A549 (cell line): ENCODE data around the gene DDIT4. TPM values are rescaled to one million over a fixed set of nuclear protein-coding genes. Genes with fewer than 3 reads are reported as not detected.
A peak's percentile ranks its signal among the peaks of the same experiment; 100 is the strongest.
"Not testable (repeated sequence)": the region's sequence is repeated elsewhere in the genome, so short reads cannot be mapped to it uniquely, and the experiment has no call there.

Experiments used
- ATAC-seq, 2 experiments: fragments of 200-7000 bp in 1 of 2; fragments of >200 bp in 1 of 2; cut with Nextera tagmentation in 1 of 2; cut with Tn5 transposase in 1 of 2; 3 replicates each; pipeline versions ENCODE4 v1.8.0 to v1.9.1; 2018 to 2020; ENCODE audit warnings: mild to moderate bottlenecking in 1 of 2, moderate library complexity in 1 of 2
- CTCF ChIA-PET: fragments of 300-600 bp; sonication (Branson Sonifier 250); formaldehyde crosslinking; extraction: SDS; loops from one replicate; lab custom pipeline; 2021; ENCODE audit warnings: antibody characterized with exemption, inconsistent platforms; lab: Yijun Ruan, JAX
- POLR2A ChIA-PET: fragments of 350-600 bp; formaldehyde crosslinking; extraction: SDS; loops from one replicate; lab custom pipeline; 2021; ENCODE audit warnings: antibody characterized with exemption, inconsistent platforms; lab: Yijun Ruan, JAX
- DNase-seq, 2 experiments: peaks; one replicate each; pipeline versions ENCODE4 v3.0.0 to v3.0.0-alpha.2; 2011 to 2016; ENCODE audit warnings: low read depth in 1 of 2, low spot score in 1 of 2
- FAIRE-seq: peaks from 2 replicates; lab custom pipeline; 2011; peaks lifted over from hg19 to GRCh38; lab: Jason Lieb, UNC
- H3K27ac ChIP-seq, 2 experiments: fragments of >200 bp; sonication (Bioruptor Twin); formaldehyde crosslinking; 3 replicates each; pipeline ENCODE4 v1.5.1; 2016 to 2017
- H3K4me1 ChIP-seq: fragments of >200 bp; sonication (Bioruptor Twin); formaldehyde crosslinking; 3 replicates; pipeline ENCODE4 v1.6.1; 2016
- H3K4me2 ChIP-seq: fragments of >200 bp; sonication (Bioruptor Twin); formaldehyde crosslinking; 3 replicates; pipeline ENCODE4 v1.6.1; 2016
- H3K4me3 ChIP-seq: fragments of >200 bp; sonication (Bioruptor Twin); formaldehyde crosslinking; 3 replicates; pipeline ENCODE4 v1.5.1; 2016
- H3K9me3 ChIP-seq: fragments of >200 bp; sonication (Bioruptor Twin); formaldehyde crosslinking; 3 replicates; pipeline ENCODE4 v1.6.1; 2016
- ATOH8 ChIP-seq: fragments of 250-450 bp; sonication (Bioruptor Pico); IDR thresholded peaks from 2 replicates; pipeline ENCODE4 v1.5.0; 2020; ENCODE audit warnings: low read depth, mild to moderate bottlenecking, moderate library complexity
- CBX2 ChIP-seq: fragments of 200-600 bp; sonication (generic); IDR thresholded peaks from 2 replicates; pipeline ENCODE4 v1.6.1; 2016; ENCODE audit warnings: low read depth, mild to moderate bottlenecking, borderline replicate concordance
- CEBPB ChIP-seq, 2 experiments: fragments of >200 bp in 1 of 2; sonication (Bioruptor Twin) in 1 of 2; formaldehyde crosslinking in 1 of 2; IDR thresholded peaks; 2 replicates each; pipeline ENCODE4 v1.6.1; 2012 to 2016
- CHD2 ChIP-seq: fragments of 150-350 bp; IDR thresholded peaks from 2 replicates; pipeline ENCODE4 v1.6.1; 2014; ENCODE audit warnings: low read length; ENCODE audit not compliant: partially characterized antibody
- EP300 ChIP-seq, 2 experiments: fragments of >200 bp; sonication (Bioruptor Twin); formaldehyde crosslinking; IDR thresholded peaks; 2 replicates in 1 of 2; 3 replicates in 1 of 2; pipeline ENCODE4 v1.6.1; 2016 to 2017
- ESRRA ChIP-seq: fragments of 150-350 bp; IDR thresholded peaks from 2 replicates; pipeline ENCODE4 v1.6.1; 2014; ENCODE audit warnings: mild to moderate bottlenecking, low read length, borderline replicate concordance
- FOSL2 ChIP-seq, 2 experiments: fragments of 450-650 bp in 1 of 2; fragments of >200 bp in 1 of 2; sonication (Bioruptor Twin) in 1 of 2; formaldehyde crosslinking; IDR thresholded peaks; 2 replicates each; pipeline versions ENCODE4 v1.5.0 to v1.6.1; 2016 to 2020; ENCODE audit warnings: mild to moderate bottlenecking in 1 of 2, moderate library complexity in 1 of 2
- FOXS1 ChIP-seq: fragments of 250-450 bp; sonication (Bioruptor Pico); IDR thresholded peaks from 2 replicates; pipeline ENCODE4 v1.5.0; 2020; ENCODE audit warnings: mild to moderate bottlenecking, moderate library complexity
- HDAC2 ChIP-seq: fragments of 200-600 bp; sonication (generic); IDR thresholded peaks from 2 replicates; pipeline ENCODE4 v1.6.1; 2016
- HES2 ChIP-seq: fragments of >200 bp; sonication (Bioruptor Twin); formaldehyde crosslinking; IDR thresholded peaks from 2 replicates; pipeline ENCODE4 v1.6.1; 2016
- HEYL ChIP-seq: fragments of 250-450 bp; sonication (Bioruptor Pico); IDR thresholded peaks from 2 replicates; pipeline ENCODE4 v1.8.0; 2021; ENCODE audit warnings: mild to moderate bottlenecking, moderate library complexity
- MAFK ChIP-seq: fragments of 450-650 bp; IDR thresholded peaks from 2 replicates; pipeline ENCODE4 v1.6.1; 2014; ENCODE audit not compliant: partially characterized antibody
- MAZ ChIP-seq: fragments of 150-350 bp; IDR thresholded peaks from 2 replicates; pipeline ENCODE4 v1.6.1; 2014; ENCODE audit warnings: antibody characterized with exemption, low read depth, low read length, borderline replicate concordance
- MYC ChIP-seq: IDR thresholded peaks from 2 replicates; pipeline ENCODE4 v1.6.1; 2012; ENCODE audit warnings: mild to moderate bottlenecking, inconsistent platforms, low read length, improper control_type of control experiment, borderline replicate concordance
- NFE2L2 ChIP-seq: fragments of 150-350 bp; conservative IDR thresholded peaks from 2 replicates; pipeline ENCODE4 v1.6.1; 2014; ENCODE audit warnings: low read length
- NR3C1 ChIP-seq: fragments of >200 bp; sonication (Bioruptor Twin); formaldehyde crosslinking; IDR thresholded peaks from 3 replicates; pipeline ENCODE4 v1.6.1; 2017
- POLR2A ChIP-seq: IDR thresholded peaks from 2 replicates; pipeline ENCODE4 v1.6.1; 2012; ENCODE audit warnings: mild to moderate bottlenecking, low read length
- POLR2AphosphoS2 ChIP-seq: conservative IDR thresholded peaks from 2 replicates; pipeline ENCODE4 v1.6.1; 2012; ENCODE audit warnings: low read length, improper control_type of control experiment, inconsistent platforms
- RCOR1 ChIP-seq: fragments of 150-350 bp; IDR thresholded peaks from 2 replicates; pipeline ENCODE4 v1.6.1; 2014; ENCODE audit warnings: antibody characterized with exemption, low read length, low read depth
- SMC3 ChIP-seq: fragments of >200 bp; sonication (Bioruptor Twin); formaldehyde crosslinking; IDR thresholded peaks from 3 replicates; pipeline ENCODE4 v1.6.1; 2018; ENCODE audit warnings: inconsistent platforms
- ZSCAN20 ChIP-seq: fragments of 250-450 bp; sonication (Bioruptor Pico); IDR thresholded peaks from 2 replicates; pipeline ENCODE4 v1.8.0; 2022; ENCODE audit warnings: mild to moderate bottlenecking, moderate library complexity
- WGBS: methylation state at CpG from one replicate; pipeline ENCODE4 v1.1.6; 2017; ENCODE audit errors: missing lambda C conversion rate; 5-methylcytosine and 5-hydroxymethylcytosine counted together
- polyA plus RNA-seq, 4 experiments: library from polyadenylated mRNA; depleted of rRNA in 3 of 4; stranded (reverse); fragments of >200 nt; fragmentation: RNase III in 1 of 4; extraction: RNeasy Plus Mini Kit Qiagen cat#74134 plus additional on column Dnase treatment in 1 of 4; gene quantifications; 2 replicates in 3 of 4; 3 replicates in 1 of 4; pipeline ENCODE4 v1.2.3, GENCODE V29; 2011 to 2017
- TF ChIP-seq, protein P1 (sequence below): fragments of 150-350 bp; IDR thresholded peaks from 2 replicates; pipeline ENCODE4 v1.6.1; 2014; ENCODE audit warnings: low read depth, mild to moderate bottlenecking, low read length
- TF ChIP-seq, protein P2 (sequence below): fragments of 200-600 bp; sonication (generic); IDR thresholded peaks from 2 replicates; pipeline ENCODE4 v1.6.1; 2016; ENCODE audit warnings: antibody characterized with exemption, mild to moderate bottlenecking, moderate library complexity

Gene DDIT4
- polyA plus RNA-seq, 2 of the 4 experiments (the other 2 are of a cell fraction), result 239 to 392 TPM

DNA sequence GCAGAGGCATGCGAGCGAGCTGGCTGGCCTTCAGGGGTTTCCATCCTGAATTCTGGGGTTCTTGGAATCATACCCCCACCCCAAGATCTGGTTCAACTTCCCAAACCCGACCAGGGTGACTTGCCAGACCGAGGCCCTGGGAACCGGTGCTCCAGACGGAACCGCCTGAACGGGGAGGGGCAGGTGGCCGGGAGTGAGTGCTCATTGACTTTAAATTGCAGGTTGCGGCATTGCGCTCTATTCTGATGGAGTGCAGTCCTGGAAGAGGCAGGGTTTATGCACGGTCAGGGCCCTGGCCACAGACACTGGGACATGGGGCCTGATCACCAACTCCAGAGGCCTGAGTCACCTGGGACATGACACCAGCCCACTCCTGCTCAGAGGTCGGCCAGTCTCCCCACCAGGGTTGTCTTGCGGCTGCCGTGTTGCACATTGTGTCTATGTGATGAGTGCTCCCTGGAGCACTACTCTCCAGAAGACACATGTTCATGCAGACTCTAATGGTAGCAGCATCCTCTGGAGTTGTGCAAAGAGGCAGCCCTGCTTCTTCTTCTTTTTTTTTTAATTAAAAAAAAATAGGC lies 5.8 kb upstream of the DDIT4 start:
- ChIA-PET CTCF (interaction anchor here (0.7 to 1.6 kb wide), 4 partner anchors 8 to 219 kb away, joined by 3 to 5 read pairs (median 4); no protein-coding TSS in a partner anchor), POLR2A (no interaction called here)
- TF ChIP-seq POLR2A, result no peak
- no peak for TF ChIP-seq NR3C1
- no peak for TF ChIP-seq ESRRA
- TF ChIP-seq FOXS1 (CRISPR knock-in tag), result no peak
- no peak for TF ChIP-seq RCOR1
- TF ChIP-seq NFE2L2, result no peak
- no peak for TF ChIP-seq CBX2
- TF ChIP-seq CEBPB (IDR thresholded peaks at IDR 0.05), result no peak
- TF ChIP-seq, protein P1, sequence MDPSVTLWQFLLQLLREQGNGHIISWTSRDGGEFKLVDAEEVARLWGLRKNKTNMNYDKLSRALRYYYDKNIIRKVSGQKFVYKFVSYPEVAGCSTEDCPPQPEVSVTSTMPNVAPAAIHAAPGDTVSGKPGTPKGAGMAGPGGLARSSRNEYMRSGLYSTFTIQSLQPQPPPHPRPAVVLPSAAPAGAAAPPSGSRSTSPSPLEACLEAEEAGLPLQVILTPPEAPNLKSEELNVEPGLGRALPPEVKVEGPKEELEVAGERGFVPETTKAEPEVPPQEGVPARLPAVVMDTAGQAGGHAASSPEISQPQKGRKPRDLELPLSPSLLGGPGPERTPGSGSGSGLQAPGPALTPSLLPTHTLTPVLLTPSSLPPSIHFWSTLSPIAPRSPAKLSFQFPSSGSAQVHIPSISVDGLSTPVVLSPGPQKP, result no peak
- ATAC-seq (no peak), DNase-seq (no peak), FAIRE-seq (no peak)
- Histone ChIP-seq H3K4me2 (no peak overlapping the region), H3K4me1 (peaks cover 58% of the 10 kb centered on the region), H3K27ac (peak overlapping the region; percentile 97 to 100; a peak in 5 of 6 replicates), H3K4me3 (no peak overlapping the region), H3K9me3 (no peaks in the 10 kb centered on the region)
- 95% methylated on average over 15 of the region's 15 CpGs for WGBS

GRCh38 chr10:72268475-72269200 lies 5.1 kb upstream of the DDIT4 start:
- FAIRE-seq, H3K9me3 ChIP-seq, CTCF ChIA-PET, DNase-seq, H3K4me3 ChIP-seq, ATAC-seq, H3K4me2 ChIP-seq: not testable (repeated sequence)
- POLR2A ChIA-PET, result interaction anchor here (0.7 kb wide), 2 partner anchors 435 to 1805 kb away, joined by 3 to 5 read pairs; no protein-coding TSS in a partner anchor
- Histone ChIP-seq H3K4me1 (peaks cover 51% of the 10 kb centered on the region), H3K27ac (peak overlapping the region; percentile 97 to 100; a peak in 5 of 6 replicates)
- 93% methylated on average over 5 of the region's 5 CpGs for WGBS

DNA sequence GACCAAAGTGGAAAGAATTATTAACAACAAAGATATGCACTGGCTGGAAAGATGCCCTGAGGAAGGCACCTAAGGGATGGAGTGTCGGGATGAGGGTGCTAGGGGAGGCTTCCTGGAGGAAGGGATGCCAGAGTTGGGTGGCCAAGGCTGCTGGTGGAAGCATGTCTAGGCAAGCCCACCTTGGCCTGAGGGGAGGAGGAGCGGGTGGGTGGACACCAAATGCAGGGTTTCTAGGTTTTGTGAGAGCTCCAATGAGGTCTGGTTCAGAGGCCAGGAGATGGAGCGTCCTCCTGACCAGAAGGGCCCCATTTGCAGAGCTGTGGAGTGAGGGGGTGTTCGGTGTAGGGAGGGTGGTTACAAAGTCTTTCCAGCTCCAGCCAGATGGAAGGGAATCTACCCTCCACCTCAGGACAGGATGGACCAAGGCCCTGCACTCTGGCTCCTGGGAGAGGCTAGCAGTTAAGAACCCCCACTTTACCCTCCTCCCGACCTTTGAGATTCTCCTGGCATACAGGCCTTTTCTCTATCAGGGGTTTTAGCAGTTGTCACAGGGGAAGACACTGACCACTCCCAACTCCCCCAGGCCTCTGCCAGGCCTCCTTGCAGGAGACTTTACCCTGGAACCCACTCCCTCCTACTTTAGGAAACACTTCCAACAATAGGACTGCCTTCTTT lies 3.0 kb upstream of the DDIT4 start:
- peak overlapping the region; percentile 75 for H3K4me2 ChIP-seq
- no peaks in the 10 kb centered on the region for H3K9me3 ChIP-seq
- no peak overlapping the region for H3K4me3 ChIP-seq
- DNase-seq, result no peak
- no peak for TF ChIP-seq HES2
- TF ChIP-seq HEYL (CRISPR knock-in tag), result no peak
- TF ChIP-seq MYC, result no peak
- TF ChIP-seq FOSL2 (IDR thresholded peaks at IDR 0.05), result no peak
- no peak for TF ChIP-seq FOSL2 (CRISPR knock-in tag; IDR thresholded peaks at IDR 0.05)
- no peak for TF ChIP-seq EP300 (IDR thresholded peaks at IDR 0.05)
- TF ChIP-seq MAFK, result no peak
- TF ChIP-seq CHD2, result no peak
- TF ChIP-seq POLR2AphosphoS2, result no peak
- no peak for TF ChIP-seq FOXS1 (CRISPR knock-in tag)
- TF ChIP-seq RCOR1, result no peak
- TF ChIP-seq ATOH8 (CRISPR knock-in tag), result no peak
- no peak for TF ChIP-seq HDAC2
- TF ChIP-seq ZSCAN20 (CRISPR knock-in tag), result no peak
- TF ChIP-seq NR3C1, result no peak
- no peak for TF ChIP-seq CBX2
- TF ChIP-seq, protein P2, sequence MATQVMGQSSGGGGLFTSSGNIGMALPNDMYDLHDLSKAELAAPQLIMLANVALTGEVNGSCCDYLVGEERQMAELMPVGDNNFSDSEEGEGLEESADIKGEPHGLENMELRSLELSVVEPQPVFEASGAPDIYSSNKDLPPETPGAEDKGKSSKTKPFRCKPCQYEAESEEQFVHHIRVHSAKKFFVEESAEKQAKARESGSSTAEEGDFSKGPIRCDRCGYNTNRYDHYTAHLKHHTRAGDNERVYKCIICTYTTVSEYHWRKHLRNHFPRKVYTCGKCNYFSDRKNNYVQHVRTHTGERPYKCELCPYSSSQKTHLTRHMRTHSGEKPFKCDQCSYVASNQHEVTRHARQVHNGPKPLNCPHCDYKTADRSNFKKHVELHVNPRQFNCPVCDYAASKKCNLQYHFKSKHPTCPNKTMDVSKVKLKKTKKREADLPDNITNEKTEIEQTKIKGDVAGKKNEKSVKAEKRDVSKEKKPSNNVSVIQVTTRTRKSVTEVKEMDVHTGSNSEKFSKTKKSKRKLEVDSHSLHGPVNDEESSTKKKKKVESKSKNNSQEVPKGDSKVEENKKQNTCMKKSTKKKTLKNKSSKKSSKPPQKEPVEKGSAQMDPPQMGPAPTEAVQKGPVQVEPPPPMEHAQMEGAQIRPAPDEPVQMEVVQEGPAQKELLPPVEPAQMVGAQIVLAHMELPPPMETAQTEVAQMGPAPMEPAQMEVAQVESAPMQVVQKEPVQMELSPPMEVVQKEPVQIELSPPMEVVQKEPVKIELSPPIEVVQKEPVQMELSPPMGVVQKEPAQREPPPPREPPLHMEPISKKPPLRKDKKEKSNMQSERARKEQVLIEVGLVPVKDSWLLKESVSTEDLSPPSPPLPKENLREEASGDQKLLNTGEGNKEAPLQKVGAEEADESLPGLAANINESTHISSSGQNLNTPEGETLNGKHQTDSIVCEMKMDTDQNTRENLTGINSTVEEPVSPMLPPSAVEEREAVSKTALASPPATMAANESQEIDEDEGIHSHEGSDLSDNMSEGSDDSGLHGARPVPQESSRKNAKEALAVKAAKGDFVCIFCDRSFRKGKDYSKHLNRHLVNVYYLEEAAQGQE, result no peak
- no peak for TF ChIP-seq SMC3
- no peak for TF ChIP-seq MAZ
- ChIA-PET POLR2A (no interaction called here), CTCF (interaction anchor here (0.7 to 5.8 kb wide), 4 partner anchors 10 to 67 kb away, joined by 3 to 94 read pairs (median 4); no protein-coding TSS in a partner anchor)
- WGBS, result 95% methylated on average over 5 of the region's 5 CpGs
- FAIRE-seq, result no peak
- no peak for ATAC-seq
- H3K27ac ChIP-seq, result peak overlapping the region; percentile 97 to 100
- peaks cover 32% of the 10 kb centered on the region for H3K4me1 ChIP-seq
